Stimulated activated CD8-positive, alpha-beta memory T cell treated with anti-CD3 and anti-CD28 coated beads, Interleukin-7, amount 100 ng/mL, for 48 hours (primary cell): Measurements from ENCODE around the gene TMED9.
"Not testable (repeated sequence)": the region's sequence is repeated elsewhere in the genome, so short reads cannot be mapped to it uniquely, and the experiment has no call there.

ENCODE experiments used
- DNase-seq, 2 donors: peaks; one replicate each; pipeline ENCODE4 v3.0.0-alpha.2; 2020; ENCODE audit warnings: low read depth in 1 of 2; ENCODE audit errors: extremely low read depth in 1 of 2

TMED9 gene

DNA sequence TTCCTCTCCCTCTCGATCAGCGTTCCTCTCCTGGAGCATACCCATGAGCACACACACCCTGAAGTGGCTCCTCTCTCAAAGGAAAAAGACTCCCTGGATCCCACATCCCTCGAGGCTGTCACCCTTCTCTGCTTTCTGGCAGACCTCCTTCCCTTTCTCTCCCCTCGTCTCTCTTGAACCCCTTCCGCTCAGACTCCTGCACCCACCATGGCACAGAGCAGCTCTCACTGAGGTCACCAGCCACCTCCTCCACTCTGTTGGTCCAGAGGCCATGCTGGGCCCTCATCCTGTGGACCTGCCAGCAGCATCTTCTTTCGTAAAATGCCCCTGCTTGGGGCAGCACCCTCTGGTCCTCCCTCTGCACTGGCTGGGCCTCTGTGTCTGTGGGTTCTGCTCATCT lies 13.7 kb downstream of the TMED9 start:
- DNase-seq = no peak

DNA sequence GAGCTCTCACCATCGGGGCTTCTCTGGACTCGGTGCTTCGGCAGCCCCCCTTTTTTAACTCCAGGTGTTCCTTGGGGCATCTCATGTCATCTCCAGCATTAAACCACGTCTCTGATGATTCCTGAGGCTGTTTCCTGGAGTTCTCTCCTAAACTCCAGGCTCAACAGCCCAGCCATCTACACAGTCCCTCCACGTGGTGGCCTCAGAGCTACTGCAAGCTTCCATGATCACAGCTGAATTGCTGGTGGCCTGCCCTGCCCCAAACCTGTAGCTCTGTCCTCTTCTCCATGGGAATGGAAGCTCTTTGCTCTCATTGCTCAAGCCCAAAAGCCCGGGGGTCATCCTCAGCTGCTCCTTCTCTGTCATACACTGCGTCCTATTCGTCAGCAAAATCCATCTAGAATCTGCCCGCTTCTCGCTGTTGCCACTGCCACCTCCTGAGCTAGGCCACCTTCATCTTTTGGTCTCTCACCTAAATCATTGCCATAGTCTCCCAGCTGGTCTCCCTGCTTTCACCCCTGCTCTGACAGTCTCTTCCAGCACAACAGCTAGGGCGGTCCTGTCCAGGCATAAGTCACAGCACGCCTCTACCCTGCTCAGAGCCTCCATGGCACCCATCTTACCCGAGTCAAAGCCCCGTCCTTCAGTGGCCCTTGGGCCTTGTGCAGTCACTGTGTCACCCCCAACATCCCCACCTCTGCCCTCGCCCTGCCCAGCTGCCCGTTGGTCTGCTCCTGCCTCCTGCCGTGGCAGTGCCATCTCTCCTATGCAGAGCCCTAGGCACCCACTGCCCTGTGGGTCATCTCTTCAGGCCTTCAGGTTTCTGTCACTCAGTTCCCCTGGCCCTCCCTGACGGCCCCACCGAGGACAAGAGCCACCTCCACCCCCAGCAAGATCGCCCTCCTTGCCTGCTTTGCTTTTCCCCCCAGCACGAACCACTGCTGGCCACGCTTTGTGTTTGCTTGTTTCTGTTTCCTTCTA lies 14.4 kb downstream of the TMED9 start:
- no peak for DNase-seq

DNA sequence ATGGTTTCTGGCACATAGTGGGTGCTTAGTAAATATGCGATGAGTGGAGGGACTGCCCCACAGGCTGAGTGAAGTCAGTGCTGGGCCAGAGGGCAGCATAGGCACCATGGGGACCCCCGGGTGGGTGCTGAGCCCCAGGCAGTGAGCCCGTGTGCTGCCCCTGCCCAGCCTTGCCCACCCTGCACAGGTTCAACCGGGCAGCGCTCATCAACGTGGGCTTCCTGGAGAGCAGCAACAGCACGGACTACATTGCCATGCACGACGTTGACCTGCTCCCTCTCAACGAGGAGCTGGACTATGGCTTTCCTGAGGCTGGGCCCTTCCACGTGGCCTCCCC lies 15.1 kb downstream of the TMED9 start:
- DNase-seq = no peak

DNA sequence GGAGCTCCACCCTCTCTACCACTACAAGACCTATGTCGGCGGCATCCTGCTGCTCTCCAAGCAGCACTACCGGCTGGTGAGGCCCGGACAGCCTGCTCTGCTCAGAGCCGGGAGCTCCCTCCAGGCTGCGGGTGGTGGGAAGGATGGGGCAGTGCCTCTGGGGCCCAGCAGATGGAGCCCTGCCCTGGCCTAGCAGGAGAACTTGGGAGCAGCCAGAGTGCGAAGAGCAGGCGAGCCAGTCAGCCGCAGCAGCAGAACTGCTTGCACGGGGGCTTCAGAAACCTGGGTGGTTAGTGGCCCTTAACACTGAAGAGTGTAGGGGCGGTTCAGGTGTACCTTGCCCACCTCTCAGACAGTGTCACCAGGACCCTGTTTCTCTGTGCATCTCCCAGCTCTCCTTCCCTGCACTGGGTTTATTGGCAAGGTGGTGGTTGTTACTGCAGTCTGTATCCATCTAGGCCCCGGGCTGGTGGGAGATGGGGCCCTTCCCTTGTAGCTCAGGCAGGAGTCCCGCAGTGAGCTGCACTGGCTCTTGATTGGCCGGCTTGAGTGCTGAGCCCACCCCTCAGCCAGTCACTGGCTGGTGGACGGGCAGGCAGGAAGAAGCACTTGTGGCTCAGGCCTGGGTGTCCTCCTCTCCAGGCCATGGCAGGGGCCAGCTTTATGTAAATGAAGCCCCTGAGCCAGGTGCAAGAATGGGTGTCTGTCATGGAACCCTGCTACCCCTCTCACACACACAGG lies 15.6 kb downstream of the TMED9 start:
- DNase-seq = no peak

DNA sequence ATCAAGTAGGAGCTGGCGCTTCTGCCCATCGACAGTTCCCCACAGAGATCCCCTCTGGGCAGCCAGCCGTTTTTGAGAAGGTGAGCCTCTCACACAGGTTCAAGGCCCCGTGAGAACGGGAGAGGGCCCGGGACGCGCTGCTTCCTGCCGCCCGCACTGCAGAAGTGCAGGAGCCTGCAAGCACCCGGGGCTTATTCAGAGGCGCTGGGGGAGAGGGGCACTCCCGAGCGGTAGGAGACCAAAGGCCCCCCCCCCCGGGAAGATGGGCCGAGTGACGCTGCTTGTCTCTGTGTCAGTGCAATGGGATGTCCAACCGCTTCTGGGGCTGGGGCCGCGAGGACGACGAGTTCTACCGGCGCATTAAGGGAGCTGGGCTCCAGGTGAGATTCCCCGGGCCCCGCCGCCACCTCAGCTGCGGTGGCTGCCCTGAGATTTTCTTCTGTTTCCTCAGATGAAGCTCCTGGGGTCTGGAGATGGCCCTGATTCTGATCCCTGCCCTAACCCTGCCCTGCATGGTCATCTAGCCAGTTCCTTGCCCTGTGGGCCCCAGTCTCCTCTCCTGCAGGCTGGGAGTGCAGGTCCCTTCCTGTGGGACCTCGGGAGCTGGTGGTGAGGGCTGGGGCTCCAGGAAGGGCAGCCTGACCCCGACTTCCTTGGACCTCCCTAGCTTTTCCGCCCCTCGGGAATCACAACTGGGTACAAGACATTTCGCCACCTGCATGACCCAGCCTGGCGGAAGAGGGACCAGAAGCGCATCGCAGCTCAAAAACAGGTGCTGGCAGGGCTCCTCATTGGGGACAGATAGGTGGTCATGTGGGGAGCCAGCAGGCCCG lies 16.5 kb downstream of the TMED9 start:
- DNase-seq = no peak

DNA sequence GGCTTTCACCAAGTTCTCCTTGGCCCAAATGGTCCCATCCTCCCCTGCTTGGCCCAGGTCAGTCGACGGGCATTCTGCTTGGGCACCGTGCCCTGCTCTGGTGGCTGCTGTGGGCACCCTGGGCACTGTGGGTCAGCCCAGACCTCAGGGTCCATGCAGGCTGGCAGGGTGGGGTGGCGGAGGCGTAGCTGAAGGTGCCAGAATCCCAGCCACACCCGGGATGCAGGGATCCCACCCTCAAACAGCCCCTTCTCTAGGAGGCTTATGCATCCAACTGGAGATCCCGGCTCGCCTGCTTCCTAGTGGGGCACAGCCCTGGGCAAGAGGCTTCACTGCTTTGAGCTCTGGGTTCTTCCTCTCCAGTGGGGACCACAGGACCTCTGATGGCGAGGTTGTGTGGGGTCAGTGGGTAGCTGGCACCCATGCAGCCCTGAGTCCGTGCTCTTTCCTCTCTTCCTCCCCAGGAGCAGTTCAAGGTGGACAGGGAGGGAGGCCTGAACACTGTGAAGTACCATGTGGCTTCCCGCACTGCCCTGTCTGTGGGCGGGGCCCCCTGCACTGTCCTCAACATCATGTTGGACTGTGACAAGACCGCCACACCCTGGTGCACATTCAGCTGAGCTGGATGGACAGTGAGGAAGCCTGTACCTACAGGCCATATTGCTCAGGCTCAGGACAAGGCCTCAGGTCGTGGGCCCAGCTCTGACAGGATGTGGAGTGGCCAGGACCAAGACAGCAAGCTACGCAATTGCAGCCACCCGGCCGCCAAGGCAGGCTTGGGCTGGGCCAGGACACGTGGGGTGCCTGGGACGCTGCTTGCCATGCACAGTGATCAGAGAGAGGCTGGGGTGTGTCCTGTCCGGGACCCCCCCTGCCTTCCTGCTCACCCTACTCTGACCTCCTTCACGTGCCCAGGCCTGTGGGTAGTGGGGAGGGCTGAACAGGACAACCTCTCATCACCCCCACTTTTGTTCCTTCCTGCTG lies 17.4 kb downstream of the TMED9 start:
- DNase-seq = no peak

DNA sequence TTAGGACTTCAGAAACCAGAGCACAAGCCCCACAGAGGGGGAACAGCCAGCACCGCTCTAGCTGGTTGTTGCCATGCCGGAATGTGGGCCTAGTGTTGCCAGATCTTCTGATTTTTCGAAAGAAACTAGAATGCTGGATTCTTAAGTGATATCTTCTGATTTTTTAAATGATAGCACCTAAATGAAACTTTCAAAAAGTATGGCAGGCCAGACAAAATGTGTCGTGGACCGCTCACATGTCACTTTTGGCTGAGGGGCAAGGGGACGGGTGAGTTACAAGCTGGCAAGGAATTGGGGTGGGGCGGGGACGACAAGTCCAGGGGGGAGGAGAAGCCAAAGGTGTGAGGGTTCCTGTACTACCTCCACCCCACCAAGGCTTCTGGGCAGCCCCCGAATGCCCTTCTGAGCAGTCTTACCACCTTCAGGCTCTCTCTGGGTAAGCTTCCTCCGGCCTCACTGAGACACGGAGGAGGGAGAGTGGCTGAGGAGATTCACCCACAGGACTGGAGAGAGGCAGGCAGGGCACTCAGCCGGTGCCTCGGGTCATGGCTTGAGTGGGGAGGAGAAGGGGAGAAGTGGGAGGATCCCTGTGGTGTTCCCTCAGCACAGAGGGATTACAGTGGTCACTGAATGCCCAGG lies 18.2 kb downstream of the TMED9 start:
- DNase-seq = no peak

DNA sequence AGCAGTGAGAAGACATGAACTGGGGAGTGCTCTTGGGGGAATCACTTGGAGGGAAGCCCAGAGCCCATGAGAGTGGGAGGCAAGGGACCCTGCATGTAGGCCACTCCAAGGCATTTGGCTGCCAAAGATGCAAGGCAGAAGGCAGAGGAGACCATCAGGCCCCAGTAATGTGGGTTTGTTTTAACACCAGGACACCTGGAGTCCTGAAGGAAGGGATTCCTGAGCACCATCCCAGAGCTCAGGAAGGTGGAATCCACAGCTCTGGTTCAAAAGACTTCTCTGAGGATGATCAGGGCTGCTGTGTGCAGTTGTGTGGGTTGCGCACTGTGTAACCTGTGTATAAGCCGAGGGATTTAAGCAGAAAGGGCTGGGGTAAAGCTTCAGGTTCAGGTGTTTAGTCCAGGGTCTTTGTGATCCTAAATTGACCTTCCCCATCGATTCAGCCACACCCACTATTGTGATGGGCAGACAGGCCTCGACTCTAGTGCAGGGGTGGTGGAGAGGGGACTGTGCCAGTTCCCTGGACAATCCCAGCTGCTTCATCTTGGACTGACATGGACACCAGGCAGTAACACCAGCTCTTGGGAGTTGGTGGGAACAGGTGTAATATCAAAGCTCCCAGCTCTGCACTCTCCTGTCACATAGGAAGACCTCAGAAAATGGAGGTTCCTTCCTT lies 18.9 kb downstream of the TMED9 start:
- no peak for DNase-seq

DNA sequence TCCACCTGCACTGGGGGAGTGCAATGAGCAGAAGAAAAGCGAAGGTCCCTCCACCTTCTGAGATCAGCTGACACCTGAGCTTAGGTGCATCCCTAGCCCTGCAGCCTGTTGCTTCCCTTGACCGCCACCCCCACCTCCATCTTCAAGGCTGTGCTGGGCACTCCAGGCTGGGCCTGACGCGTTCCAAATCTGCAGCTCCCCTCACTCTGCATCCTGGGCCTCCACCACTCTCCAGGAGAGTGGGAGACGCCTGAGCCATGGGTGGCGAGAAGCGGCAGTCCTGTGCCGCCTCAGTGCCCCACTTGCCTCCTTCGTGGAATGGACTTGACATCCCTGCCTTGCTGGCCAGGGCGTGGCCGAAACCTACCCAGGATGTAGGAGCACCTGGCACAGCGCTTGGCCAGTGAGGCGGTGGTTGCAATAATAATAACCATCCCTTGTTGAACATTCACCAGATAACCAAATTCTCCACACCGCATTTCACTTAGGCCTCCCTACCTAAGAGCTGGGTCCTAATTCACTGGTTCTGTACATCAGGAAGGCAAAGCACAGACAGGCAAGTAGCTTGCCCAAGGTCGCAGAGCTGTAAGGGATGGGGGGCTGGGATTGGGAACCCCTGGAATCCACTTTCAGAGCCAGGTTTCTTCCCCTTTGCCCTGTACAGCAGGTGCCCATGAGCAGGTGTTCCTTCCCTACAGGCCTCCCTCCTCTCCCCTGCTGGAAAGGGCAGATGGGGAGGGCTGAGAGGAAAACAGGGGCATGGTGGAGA lies 19.6 kb downstream of the TMED9 start:
- no peak for DNase-seq

DNA sequence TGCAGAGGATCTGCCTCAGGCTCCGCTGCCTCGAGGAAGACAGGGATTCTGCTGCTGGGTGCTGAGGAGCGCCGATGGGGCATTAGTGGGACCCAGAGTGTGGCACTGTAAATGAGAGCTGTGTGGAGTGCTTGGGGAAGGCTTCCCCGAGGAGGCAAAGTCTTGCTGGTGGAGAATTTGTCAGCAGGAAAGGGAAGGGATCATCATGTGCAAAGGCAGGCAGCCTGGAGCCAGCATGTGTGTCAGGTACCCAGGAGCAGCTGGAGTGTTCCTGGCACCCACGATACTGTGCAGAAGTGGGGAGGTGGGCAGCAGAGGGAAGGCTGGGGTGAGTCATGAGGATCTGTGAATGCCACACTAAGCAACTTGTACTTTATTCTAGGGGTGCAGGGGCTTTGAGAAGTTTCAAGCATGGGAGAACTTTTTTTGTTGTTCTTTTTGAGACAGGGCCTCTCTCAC lies 20.2 kb downstream of the TMED9 start:
- no peak for DNase-seq

DNA sequence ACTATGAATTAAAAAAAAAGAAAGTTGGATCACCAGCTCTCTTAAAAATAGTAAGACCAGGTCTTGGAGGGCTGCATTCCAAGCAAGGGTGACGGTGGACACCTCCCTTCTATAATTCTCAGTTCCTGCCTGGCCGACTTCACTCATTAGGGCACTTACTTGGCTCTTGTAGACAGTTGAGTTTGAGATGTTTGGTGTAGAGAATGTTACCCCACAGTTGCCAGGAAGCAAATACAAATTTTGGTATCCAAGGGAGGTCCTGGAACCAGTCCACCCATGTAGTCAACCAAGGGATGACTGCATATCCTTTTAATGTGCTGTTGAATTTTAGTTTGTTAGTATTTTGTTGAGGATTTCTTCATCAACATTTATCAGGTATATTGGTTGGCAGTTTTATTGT lies 28.6 kb downstream of the TMED9 start:
- no peak for DNase-seq

DNA sequence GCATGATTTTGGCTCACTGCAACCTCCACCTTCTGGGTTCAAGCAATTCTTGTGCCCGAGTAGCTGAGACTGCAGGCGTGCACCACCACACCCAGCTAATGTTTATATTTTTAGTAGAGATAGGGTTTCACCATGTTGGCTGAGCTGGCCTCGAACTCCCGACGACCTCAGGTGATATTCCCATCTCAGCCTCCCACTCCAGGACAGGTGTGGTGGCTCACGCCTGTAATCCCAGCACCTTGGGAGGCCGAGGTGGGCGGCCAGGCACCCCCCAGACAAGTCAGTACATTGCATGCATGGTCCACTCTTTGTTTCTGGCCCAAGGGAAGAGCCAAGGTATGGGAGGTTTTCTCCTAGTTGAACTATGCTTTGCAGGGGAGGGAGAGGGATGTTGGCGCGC lies 32.2 kb downstream of the TMED9 start:
- not testable (repeated sequence) for DNase-seq

DNA sequence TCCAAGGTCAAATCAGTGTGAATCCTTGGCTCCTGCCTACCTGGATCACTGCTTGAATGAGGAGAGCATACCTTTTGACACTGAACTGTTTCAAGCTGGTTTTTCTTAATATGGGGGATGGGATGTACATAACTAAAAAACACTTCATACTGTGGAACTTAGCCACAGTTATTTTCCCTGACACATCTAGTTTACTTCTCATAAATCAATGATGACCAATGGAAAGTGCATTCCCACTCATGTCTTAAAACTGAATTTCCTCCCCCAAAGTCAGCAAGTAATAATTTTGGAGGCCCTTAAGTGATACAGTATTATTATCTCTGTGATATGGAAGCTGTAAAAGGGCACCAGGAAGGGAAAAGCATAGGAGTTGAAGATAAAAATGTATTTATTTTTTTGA lies 38.2 kb downstream of the TMED9 start:
- not testable (repeated sequence) for DNase-seq

DNA sequence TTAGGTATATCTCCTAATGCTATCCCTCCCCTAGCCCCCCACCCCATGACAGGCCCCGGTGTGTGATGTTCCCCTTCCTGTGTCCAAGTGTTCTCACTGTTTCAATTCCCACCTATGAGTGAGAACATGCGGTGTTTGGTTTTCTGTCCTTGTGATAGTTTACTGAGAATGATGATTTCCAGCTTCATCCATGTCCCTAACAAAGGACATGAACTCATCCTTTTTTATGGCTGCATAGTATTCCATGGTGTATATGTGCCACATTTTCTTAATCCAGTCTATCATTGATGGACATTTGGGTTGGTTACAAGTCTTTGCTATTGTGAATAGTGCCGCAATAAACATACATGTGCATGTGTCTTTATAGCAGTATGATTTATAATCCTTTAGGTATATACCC lies 42.9 kb downstream of the TMED9 start:
- not testable (repeated sequence) for DNase-seq

DNA sequence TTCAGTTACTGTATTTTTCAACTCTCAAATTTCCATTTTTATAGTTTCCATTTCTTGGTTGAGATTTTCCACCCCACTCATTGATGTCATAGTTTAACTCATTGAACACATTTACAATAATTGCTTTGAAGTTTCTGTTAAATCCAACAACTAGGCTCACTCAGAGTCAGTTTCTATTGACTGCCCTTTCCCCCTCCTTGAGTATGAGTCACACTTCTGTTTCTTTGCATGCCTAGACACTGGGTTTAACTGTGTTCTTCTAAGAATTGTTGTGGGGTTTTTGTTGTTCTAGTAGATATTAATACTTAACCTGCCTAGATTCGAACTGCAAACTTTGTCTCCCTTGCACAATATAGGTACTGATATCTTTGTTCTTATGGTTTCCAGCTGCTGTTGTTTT lies 53.5 kb downstream of the TMED9 start:
- not testable (repeated sequence) for DNase-seq
